NB4 (cell line): ENCODE measurements around the gene KLHL18.
A peak's percentile ranks its signal among the peaks of the same experiment; 100 is the strongest.
"Not testable (repeated sequence)": the region's sequence is repeated elsewhere in the genome, so short reads cannot be mapped to it uniquely, and the experiment has no call there.

Source experiments
- DNase-seq: peaks from one replicate; pipeline ENCODE4 v3.0.0; 2010; ENCODE audit warnings: low read depth
- H3K4me3 ChIP-seq: one replicate; pipeline ENCODE4 v1.5.1; 2011; ENCODE audit warnings: mild to moderate bottlenecking, low read depth, low read length, moderate library complexity
- CTCF ChIP-seq: IDR thresholded peaks from one replicate; pipeline ENCODE4 v1.5.1; 2012; ENCODE audit warnings: low read depth, low read length
- MAX ChIP-seq: IDR thresholded peaks from 2 replicates; pipeline ENCODE4 v1.6.1; 2011; ENCODE audit warnings: low read depth, low read length
- MYC ChIP-seq: IDR thresholded peaks from 2 replicates; pipeline ENCODE4 v1.6.1; 2011; ENCODE audit warnings: low read depth, low read length
- POLR2A ChIP-seq: IDR thresholded peaks from 2 replicates; pipeline ENCODE4 v1.6.1; 2011; ENCODE audit warnings: mild to moderate bottlenecking; ENCODE audit not compliant: insufficient read length; ENCODE audit errors: extremely low read depth

Gene KLHL18

DNA sequence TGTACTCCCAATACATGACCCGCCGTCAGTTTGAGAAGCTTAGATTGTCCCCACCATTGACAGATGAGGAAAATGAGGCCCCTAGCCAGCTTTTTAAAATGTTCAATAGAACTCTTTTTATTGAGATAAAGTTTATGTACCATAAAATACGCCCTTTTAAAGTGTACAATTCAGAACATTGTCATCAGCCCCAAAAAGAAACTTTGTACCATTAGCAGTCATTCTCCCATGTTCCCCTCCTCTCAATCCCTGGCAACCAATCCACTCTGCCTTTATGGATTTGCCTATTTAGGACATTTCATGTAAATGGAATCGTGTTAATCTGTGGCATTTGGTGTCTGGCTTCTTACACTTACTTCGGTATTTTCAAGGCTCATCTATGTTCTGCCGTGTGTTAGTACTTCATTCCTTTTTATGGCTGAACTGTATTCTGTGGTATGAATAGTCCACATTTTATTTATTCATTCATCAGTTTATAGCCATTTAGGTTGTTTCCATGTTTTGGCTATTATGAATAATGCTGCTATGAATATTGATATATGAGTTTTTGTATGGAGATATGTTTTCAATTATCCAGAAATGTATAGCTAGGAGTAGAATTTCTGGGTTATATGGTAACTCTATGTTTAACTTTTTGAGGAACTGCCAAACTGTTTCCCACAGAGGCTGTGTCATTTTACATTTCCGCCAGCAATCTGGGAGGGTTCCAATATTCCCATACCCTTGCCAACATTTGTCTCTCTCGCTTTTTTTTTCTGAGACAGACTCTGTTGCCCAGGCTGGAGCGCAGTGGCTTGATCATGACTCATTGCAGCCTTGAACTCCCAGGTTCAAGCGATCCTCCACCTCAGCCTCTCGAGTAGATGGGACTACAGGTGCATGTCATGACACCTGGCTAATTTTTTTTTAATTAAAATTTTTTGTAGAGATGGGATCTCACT lies 82.7 kb downstream of the KLHL18 start:
- DNase-seq = no peak

DNA sequence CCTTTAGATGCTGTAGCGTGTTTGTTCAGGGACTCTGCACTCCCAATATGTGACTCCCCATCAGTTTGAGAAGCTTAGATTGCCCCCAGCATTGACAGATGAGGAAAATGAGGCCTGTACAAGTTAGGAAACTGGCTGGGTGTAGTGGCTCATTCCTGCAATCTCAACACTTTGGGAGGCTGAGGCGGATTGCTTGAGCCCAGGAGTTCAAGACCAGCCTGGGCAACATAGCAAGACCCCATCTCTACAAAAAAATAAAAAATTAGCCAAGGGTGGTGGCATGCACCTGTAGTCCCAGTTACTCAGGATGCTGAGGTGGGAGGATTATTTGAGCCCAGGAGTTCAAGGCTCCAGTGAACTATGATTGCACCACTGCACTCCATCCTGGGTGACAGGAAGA lies 84.1 kb downstream of the KLHL18 start:
- no peak overlapping the region for H3K4me3 ChIP-seq
- no peak for DNase-seq
- TF ChIP-seq MAX = no peak
- no peak for TF ChIP-seq POLR2A
- no peak for TF ChIP-seq MYC

More for the DNA sequence above, 82.7 kb downstream of the KLHL18 start:
- TF ChIP-seq CTCF = no peak
- no peak for TF ChIP-seq MAX
- TF ChIP-seq MYC = no peak
- TF ChIP-seq POLR2A = no peak
- no peak overlapping the region for H3K4me3 ChIP-seq

GRCh38 chr3:47367631-47368030 lies 84.9 kb downstream of the KLHL18 start:
- H3K4me3 ChIP-seq = no peak overlapping the region
- DNase-seq = no peak
- TF ChIP-seq POLR2A = no peak
- no peak for TF ChIP-seq MYC
- no peak for TF ChIP-seq MAX
- TF ChIP-seq CTCF = no peak

- not testable (repeated sequence) for DNase-seq, H3K4me3 ChIP-seq
Observed at GRCh38 chr3:47370020-47370419, 87.3 kb downstream of the KLHL18 start.

DNA sequence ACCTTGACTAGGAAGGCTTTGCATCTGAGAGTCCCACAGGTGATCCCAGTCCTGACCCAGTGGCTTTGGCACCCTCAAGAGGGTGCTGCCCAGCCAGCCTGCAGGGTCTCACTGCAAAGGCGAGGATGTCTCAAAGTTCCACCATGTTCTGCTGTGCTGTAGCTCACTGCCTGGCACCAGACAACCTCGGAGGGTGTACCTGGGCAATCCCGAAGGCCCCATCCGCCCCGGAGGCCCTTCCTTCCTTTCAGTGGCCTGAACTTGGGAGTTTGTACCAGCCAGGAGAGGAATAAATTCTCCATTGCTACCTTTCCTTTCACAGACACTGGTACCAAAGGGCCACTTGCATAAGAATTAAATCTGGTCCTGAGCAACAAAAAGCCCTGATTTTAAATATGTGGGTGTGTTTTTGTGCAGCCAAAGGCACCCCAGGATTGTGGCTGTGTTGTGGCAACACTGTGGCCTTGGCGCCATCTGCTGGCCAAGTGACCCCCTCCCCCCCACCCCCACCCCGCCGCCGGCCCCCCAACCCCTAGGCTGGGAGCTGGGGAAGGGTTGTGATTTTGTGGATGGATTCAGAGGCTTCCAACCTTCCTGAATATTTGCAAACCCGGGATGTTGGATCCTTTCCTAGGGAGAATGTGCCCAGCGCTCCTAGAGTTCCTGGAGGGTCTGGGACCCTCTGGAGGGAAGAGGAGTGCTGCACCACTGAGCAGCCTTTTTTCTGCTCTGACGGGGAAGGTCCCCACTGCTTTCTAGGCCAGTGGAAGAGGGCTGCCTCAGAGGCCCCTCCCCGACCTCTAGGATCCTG lies 88.3 kb downstream of the KLHL18 start:
- TF ChIP-seq MAX = no peak
- TF ChIP-seq CTCF = peak; percentile 18
- peak; percentile 54 for DNase-seq
- no peak overlapping the region for H3K4me3 ChIP-seq

DNA sequence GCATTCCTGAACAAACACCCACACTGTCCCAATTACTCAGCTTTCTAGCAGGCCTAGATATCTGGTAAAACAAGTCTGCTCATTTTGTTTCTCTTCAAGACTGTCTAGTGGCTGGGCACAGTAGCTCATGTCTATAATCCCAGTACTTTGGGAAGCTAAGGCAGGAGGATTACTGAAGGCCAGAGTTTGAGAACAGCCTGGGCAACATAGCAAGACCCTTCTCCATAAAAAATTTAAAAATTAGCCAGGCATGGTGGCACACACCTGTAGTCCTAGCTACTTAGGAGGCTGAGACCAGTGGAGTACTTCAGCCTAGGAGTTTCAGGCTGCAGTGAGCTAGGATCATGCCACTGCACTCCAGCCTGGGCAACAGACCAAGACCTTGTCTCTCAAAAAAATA lies 91.8 kb downstream of the KLHL18 start:
- no peak for DNase-seq
- no peak overlapping the region for H3K4me3 ChIP-seq
- TF ChIP-seq POLR2A (no peak), MYC (no peak), CTCF (no peak), MAX (no peak)
